ENCODE measurements around the gene PDLIM1.

Gene PDLIM1

GRCh38 chr10:95214369-95214768 is 76.4 kb downstream of the PDLIM1 start:
- TF ChIP-seq ISL1 (CRISPR knock-in tag; IDR thresholded peaks at IDR 0.05) (no peak), ZFP3 (CRISPR knock-in tag; IDR thresholded peaks at IDR 0.05) (no peak), ZNF565 (CRISPR knock-in tag; conservative IDR thresholded peaks at IDR 0.05; ENCODE audit: low read depth) (no peak), TSHZ2 (CRISPR knock-in tag; IDR thresholded peaks at IDR 0.05) (no peak), RARB (CRISPR knock-in tag; IDR thresholded peaks at IDR 0.05) (no peak), ZNF8 (CRISPR knock-in tag; IDR thresholded peaks at IDR 0.05) (no peak), ARNTL (CRISPR knock-in tag; IDR thresholded peaks at IDR 0.05; ENCODE audit: borderline replicate concordance, low read depth) (no peak), CSRNP3 (CRISPR knock-in tag; IDR thresholded peaks at IDR 0.05) (no peak), GLIS3 (CRISPR knock-in tag; IDR thresholded peaks at IDR 0.05) (no peak), ZC3H10 (CRISPR knock-in tag; IDR thresholded peaks at IDR 0.05) (no peak), OSR1 (CRISPR knock-in tag; IDR thresholded peaks at IDR 0.05) (no peak)
- ATAC-seq, result no peak

GRCh38 chr10:95211606-95212279 is 79.1 kb downstream of the PDLIM1 start:
- TF ChIP-seq PPARA (CRISPR knock-in tag; IDR thresholded peaks at IDR 0.05; ENCODE audit: borderline replicate concordance) (no peak), CSDC2 (CRISPR knock-in tag; IDR thresholded peaks at IDR 0.05) (no peak), RARB (CRISPR knock-in tag; IDR thresholded peaks at IDR 0.05) (no peak), ISL1 (CRISPR knock-in tag; IDR thresholded peaks at IDR 0.05) (no peak), ZFP3 (CRISPR knock-in tag; IDR thresholded peaks at IDR 0.05) (no peak), CREB5 (CRISPR knock-in tag; IDR thresholded peaks at IDR 0.05; ENCODE audit: low read depth) (no peak), ZC3H10 (CRISPR knock-in tag; IDR thresholded peaks at IDR 0.05) (no peak), OSR1 (CRISPR knock-in tag; IDR thresholded peaks at IDR 0.05) (no peak), PATZ1 (CRISPR knock-in tag; IDR thresholded peaks at IDR 0.05; ENCODE audit: borderline replicate concordance) (no peak), TOX (CRISPR knock-in tag; IDR thresholded peaks at IDR 0.05; ENCODE audit: borderline replicate concordance) (no peak), ARNTL (CRISPR knock-in tag; IDR thresholded peaks at IDR 0.05; ENCODE audit: borderline replicate concordance, low read depth) (no peak), CSRNP3 (CRISPR knock-in tag; IDR thresholded peaks at IDR 0.05) (no peak), ZNF70 (CRISPR knock-in tag; IDR thresholded peaks at IDR 0.05) (no peak), SNAI2 (CRISPR knock-in tag; IDR thresholded peaks at IDR 0.05) (no peak), ESRRG (CRISPR knock-in tag; IDR thresholded peaks at IDR 0.05) (no peak)
- ATAC-seq, result no peak; the same call in 1 of the 3 replicates

GRCh38 chr10:95209509-95210127 is 81.2 kb downstream of the PDLIM1 start:
- no peak for ATAC-seq
- no peak for TF ChIP-seq CREB5 (CRISPR knock-in tag; IDR thresholded peaks at IDR 0.05; ENCODE audit: low read depth)
- no peak for TF ChIP-seq ISL1 (CRISPR knock-in tag; IDR thresholded peaks at IDR 0.05)
- TF ChIP-seq POU6F1 (CRISPR knock-in tag; IDR thresholded peaks at IDR 0.05; ENCODE audit: borderline replicate concordance, low read depth), result no peak
- no peak for TF ChIP-seq ARNTL (CRISPR knock-in tag; IDR thresholded peaks at IDR 0.05; ENCODE audit: borderline replicate concordance, low read depth)
- TF ChIP-seq RARB (CRISPR knock-in tag; IDR thresholded peaks at IDR 0.05), result no peak
- no peak for TF ChIP-seq OSR1 (CRISPR knock-in tag; IDR thresholded peaks at IDR 0.05)
- no peak for TF ChIP-seq CSDC2 (CRISPR knock-in tag; IDR thresholded peaks at IDR 0.05)
- no peak for TF ChIP-seq TSHZ2 (CRISPR knock-in tag; IDR thresholded peaks at IDR 0.05)
- no peak for TF ChIP-seq ZNF70 (CRISPR knock-in tag; IDR thresholded peaks at IDR 0.05)
- no peak for TF ChIP-seq SNAI2 (CRISPR knock-in tag; IDR thresholded peaks at IDR 0.05)
